NCI-H1930 (cell line): ENCODE results near the gene NBEAL2.

ENCODE experiments used
- DNase-seq, 2 experiments: peaks; one replicate each; lab custom pipeline; 2025; lab: John Stamatoyannopoulos, UW

The NBEAL2 gene, protein sequence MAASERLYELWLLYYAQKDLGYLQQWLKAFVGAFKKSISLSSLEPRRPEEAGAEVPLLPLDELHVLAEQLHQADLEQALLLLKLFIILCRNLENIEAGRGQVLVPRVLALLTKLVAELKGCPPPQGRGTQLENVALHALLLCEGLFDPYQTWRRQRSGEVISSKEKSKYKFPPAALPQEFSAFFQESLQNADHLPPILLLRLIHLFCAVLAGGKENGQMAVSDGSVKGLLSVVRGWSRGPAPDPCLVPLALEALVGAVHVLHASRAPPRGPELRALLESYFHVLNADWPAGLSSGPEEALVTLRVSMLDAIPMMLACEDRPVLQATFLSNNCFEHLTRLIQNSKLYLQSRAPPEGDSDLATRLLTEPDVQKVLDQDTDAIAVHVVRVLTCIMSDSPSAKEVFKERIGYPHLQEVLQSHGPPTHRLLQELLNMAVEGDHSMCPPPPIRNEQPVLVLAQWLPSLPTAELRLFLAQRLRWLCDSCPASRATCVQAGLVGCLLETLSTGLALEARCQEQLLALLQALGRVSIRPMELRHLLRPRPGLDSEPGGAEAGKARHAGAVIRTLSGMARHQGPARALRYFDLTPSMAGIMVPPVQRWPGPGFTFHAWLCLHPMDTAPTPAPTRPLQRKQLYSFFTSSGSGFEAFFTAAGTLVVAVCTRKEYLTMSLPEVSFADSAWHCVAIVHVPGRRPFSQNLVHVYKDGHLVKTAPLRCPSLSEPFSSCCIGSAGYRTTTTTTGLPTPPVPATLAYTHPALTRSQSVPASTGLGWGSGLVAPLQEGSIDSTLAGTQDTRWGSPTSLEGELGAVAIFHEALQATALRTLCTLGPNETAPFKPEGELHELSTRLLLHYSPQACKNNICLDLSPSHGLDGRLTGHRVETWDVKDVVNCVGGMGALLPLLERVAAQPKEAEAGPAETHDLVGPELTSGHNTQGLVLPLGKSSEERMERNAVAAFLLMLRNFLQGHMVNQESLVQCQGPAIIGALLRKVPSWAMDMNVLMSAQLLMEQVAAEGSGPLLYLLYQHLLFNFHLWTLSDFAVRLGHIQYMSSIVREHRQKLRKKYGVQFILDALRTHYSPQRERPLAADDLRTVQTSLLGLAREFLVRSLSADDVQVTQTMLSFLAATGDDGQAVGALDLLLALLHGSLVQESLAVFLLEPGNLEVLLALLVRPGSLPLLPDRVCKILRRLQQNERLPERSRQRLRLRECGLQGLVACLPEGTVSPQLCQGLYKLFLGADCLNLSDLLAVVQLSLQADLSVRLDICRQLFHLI (N-terminal part only)

DNA sequence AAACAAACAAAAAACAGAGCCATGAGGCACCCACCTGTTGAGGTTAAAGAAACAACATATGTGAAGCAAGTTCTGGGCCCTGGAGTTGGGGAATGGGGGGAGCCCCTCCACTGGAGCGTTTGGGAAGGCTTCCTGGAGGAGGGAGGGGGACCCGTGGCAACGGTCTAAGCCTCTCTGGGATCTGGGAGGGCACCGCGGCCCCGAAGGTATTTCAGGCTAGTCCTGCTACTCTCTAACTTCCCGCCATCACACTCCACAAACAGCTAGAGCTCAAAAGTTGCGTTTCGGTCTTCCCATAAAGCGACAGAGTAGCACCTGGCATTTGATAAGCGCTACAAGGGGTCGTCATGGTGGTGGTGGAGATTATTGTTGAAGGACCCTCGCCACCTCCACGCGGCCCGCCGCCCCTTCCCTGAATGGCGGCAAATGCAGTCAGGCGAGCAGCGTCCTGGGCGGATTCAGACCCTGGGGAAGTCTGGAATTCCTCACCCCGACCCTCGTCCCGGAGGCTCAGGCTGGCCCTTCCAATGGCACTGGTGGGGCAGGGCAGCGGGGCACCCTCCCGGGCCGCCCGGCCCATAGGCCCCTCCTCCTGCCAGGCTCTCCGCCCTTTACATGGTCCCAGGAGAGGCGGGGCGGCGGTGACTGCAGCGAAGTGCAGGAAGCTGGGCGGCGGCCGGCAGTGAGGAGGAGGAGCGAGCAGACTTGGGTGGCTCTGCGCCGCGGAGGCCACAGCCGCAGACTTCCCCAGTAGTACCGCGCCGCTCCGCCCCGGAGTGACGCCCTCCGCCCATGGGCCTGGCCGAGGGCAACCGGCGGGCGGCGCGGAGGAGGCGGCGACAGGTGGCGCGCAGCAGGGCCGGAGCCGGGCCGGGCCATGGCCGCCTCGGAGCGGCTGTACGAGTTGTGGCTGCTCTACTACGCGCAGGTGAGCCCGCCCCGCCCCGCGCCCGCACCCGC is at the start of gene NBEAL2:
Gene NBEAL2, plus strand, starts transcription at position 682 of the 960 bp plus-strand sequence. Its CDS starts 196 bp downstream, at position 878.
- DNase-seq = peak; percentile 60 to 65

DNA sequence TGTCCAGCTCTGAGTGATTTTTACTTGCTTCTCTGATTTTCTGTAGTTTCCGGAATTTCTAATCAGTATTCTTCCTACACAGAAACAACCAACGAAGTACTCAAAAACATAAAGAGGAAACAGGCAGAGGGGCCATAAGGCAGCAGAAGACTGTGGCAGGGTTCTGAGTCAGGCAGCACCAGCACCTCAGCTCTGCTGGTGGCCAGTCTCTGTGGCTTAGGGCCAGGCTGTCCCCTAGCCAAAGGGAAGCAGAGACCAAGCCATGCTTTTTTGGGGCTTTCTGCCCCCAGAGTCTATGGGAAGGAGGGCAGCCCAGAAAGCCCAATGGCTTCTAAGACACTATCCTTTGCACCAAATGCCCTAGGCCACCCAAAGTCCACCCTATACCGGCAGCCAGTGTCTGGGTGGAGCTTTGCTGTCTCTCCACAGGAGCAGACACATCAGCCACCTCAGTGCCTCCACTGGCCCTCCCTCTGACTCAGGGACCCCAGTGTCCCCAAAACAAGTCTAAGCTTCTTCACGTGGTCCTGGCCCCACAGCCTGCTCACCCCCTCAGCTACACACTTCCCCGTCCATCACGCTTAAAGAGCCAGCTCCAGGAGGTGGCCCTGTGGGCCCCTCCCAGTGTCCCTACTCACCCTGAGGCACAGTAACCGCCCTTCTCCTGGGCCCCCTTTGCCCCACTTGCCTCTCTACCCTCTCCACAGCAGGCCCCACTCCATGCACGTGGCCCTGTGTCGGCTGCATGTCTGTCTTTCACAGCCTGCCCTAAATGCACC is 49.1 kb upstream of the NBEAL2 start:
- no peak for DNase-seq

DNA sequence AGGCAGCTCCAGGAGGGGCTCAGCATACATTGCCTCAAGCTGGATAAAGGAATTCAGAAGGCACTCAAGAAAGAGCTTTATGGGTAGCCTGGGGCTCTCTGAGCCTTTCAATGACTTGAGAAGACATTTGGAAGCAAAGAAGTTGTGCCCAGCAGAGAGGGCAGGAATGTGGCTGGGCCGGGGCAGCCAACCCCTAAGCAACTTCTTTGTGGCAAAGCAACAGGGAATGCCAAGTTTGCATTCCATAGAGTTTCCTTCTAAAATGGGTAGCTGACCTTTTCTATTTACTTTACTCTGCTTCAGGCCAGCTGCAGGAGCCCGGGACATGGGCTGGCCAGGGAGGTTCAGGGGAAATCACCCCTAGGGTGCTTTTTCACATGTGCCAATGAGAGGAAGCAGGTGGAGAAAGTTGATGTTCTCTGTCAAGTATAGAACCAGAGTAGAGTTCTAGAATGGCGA is 48.5 kb upstream of the NBEAL2 start:
- DNase-seq = no peak

DNA sequence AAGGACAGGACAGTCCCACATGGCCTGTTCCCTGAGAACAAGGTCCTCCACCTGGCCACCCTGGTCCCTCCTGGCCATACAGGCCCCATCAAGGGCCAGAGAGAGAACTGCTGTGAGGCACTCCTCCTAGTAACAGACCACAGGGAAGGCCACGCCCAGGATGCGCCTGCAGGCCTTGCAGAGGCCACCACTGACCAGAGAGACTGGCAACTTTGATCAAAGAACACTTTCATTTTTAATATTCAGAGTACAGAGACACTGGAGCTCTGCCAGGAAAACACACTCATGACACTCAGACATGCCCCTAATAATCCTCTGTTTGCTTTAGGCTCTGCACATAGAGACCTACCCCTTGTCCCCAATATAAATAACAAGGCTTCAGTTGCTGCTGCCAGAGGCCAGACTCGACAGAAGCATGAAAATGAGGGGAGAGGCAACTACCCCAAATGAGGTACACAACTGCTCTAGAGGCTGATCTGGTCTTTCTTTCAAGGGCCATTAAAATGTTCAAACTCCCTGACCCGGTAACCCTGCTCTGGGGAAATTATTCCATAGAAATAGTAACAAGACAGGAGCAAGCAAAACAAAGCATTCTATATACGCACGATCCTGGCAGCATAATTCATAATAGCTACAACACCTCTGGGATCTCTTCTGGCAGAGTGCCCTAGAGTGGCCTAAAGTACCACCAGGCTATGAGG is 47.7 kb upstream of the NBEAL2 start:
- DNase-seq = no peak

DNA sequence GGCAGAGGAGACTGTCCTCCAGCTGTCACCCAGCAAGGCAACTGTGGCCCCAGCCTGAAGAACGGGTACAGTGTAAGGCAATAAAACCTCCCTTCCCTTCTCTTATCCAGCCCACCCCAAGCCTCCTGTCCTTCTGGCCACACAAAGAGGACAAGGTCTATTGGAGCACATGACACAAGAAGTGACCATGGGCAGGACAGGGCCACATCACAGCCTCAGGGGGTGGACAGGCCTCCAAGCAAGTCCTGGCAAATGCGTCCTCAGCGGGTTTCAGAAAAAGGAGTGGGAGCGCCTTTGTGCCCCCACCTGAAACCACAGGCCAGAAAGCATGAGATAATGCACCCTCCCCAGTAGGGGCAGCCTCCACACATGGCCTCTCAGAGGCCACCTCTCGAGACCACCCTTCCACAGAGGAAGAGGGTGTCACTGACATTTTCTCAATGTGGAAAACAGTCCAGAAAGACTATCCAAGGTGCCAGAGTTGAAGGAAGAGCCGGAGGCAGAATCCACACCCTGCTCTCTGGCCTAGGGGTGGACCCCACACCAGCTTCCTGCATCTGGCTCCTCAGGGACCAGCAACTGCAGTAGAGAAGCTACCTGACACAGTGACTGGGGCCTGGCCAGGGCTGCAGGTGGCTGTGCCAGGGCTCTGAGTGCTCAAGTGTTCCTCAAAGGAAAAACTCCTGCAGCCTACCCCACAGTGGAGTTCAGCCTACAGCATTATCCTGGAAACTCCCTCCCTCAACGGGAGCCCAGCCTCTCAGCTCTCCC is 46.8 kb upstream of the NBEAL2 start:
- no peak for DNase-seq

DNA sequence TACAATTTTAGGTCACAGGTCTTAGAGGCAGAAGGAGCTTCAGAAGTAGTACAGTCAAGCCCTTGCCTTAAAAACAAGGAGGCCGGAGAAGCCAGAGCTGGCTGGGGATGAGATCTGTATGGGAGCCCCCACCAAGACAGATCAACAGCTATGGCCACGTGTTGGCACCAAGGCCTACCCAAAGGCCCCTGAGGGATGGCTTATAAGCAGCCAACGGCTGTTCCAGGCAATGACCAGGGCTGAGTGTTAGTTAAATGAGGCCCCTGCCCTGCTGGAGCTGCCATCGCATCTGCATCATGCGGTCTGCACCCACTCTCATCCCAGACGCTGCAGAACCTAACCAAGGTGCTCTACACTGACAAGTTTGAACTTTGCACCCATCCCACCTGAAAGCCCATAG is 46.2 kb upstream of the NBEAL2 start:
- no peak for DNase-seq

DNA sequence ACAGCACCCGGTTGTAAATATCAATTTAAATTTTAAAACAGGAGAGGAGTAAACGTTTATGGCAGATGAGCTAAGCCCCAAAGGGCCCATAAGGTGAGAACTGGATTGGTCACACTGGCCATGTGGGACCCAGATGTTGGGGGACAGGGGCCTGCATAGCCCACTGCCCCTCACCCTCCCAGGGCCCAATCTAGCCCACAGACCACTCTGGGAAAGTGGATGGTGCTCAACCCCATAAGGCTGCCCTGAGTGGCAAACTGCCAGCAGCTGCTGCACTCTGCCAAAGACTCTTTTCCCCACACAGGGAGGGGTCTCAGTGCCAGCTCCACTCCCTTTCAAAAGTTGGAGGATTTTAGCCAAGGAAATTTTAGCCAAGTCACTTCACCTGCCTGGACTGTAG is 45.4 kb upstream of the NBEAL2 start:
- DNase-seq = no peak

DNA sequence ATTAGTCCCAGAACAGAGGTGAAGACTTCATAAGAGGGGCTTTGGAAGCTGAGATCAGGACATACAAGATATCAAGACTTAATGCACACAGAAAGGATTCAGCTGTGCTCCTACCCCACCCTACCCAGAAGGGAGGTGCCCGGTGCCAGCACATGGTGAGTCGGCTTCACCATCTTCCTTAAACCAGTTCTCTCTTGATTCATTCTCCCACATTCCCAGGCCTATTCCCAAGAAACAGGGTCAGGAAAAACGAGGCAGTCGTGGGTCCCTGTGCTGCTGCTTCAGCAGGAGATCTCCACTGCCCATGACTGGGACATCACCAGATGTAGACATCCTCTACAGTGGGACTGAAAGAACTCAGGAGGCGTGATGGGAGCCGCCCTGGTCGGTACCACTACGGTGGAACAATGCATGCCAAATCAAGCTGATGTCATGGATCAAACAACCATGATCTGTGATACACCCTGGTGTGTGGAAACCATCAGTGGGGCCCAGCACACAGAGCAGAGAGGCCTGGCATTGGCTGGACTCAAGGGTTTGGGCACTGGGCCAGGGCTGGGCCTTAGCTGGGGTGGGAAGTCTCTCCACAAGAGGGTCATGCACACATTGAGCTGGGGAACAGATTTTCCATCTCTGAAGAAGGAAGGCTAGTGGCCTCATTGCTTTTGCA is 44.8 kb upstream of the NBEAL2 start:
- no peak for DNase-seq

DNA sequence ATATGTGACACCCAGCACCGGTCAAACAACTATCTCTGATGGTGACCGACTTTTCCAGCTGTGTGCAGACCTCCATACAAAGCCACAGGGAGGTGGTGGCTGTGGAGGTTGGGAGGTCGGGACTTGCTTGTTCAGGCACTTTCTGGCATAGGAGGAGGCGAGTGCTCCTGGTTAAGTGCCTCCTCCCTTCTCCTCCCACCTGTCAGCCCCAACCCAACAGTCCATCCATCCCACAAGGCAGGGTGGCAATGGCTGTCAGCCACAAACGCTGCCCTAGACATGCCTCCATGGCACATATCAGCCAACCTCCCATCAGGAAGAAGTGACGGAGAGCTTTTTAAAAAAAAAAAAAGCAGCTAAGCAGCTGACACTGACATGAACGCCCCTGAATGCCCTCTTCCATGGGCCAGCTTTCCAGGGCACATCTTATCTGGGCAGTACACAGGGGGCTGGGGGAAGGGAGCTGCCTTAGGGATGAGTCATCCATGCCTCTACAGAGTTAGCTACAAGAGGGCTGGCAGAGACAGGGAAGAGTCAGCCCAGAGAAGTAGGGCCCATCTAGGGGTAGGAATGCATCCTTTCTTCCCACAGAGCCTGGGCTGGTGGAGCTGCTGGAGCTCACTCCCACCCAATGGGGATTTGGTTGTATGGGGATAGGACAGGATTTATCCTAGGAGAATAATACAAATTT is 44.2 kb upstream of the NBEAL2 start:
- no peak for DNase-seq

DNA sequence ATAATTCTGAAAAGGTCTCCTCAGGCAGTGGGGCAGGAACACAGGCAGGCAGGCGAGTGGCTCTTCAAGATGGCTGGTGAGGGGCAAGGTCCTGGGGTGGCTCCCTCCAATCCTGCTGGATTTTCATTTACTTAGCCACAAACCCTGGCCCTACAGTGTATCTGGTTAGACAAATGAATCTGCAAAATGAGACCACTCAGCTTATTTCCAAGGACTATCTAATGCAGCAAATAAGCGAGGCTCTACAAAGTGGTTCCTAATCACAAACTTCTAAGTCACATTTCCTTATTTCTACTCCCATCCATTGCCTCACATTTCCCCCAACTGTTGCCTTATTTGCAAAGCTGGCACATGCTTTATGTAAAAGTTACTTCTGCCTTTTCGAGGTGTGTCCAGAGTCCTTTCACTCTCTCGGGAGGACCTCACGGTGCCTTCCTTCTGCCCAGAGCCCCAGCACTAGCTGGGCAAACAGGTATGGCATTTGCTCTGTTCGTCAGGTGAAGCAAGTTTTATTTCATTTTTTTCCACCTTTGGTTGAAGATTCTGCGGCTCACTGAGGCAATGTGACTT is 43.4 kb upstream of the NBEAL2 start:
- no peak for DNase-seq

DNA sequence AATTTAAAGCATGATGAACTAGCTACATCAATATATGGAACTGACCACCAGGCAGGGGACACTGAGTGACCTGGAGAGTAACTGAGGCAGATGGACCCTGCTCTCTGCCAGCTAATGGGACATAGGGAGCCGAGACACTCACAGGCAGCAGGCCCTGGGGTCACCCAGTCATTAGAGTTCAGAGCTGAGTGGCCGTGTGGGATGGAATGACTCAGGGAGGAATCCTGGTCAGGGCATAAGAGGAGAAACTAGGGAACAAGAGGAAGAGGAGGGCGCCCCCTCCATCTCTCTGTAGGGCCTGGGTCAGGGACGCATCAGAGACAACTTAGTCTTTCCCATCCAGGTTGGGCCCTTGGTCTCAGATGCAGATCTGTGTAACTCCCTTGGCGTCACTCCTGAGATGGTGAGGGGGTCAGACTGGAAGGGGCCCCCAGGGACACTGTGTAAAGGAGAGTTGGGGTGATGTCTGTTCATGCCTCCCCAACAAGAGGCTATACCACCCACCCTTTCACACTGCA is 42.7 kb upstream of the NBEAL2 start:
- DNase-seq = no peak

DNA sequence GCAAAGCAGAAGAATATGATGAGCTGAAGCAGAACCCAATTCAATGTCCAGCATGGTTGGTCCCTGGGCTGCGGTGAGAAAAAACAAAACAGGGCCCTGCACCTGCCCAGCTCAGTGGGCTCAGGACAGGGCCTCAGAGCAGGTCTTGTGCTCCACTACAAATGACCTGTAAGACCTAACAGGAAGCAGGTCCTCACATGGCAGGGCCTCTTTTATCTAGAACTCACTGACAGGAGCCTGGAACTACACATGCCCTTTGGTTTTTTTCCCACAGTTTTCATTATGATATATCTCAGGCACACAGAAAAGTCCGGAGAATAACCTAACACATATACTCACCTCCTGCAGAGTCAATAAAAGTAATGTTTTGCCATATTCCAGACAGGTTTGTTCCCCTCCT is 41.3 kb upstream of the NBEAL2 start:
- DNase-seq = no peak

DNA sequence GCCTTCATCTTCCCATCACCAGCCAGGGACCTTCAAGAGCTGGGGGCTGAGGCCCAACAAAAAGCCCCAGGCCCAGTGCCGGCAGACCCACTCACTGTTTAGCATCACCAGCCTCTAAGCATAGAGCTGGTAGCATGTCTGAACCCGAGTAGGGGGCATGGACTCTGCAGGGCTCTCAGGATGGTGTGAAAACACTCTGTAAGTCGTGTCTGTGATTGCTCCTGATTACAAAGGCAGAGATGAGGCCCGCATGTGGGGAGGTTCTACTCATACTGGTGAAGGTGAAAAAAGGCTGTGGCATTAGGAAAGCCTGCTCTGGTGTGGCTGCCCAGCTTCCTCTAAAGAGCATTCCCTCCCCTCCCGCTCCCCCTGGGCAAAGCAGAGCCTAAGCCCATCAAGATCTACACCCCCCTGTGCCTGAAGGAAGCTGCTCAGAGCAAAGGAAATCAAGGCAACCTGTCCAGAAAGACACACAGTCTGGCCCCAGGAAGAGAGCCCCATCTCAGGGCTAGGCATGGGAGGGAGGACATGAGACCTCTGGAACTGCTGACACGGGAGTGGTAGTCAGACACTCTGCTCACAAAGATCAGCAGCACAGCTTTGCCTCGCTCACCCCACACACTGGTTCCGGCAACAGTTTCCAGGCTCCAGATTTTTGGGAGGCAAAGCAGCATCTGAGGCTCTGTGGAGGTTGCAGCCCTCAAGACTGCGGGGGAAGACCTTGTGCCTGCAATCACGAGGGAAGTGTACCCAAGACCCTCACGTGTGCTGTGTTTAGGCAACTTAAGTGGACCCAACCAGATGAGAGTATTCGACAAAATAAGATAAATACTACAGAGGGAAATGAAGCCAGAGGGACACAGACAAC is 39.7 kb upstream of the NBEAL2 start:
- DNase-seq = no peak

DNA sequence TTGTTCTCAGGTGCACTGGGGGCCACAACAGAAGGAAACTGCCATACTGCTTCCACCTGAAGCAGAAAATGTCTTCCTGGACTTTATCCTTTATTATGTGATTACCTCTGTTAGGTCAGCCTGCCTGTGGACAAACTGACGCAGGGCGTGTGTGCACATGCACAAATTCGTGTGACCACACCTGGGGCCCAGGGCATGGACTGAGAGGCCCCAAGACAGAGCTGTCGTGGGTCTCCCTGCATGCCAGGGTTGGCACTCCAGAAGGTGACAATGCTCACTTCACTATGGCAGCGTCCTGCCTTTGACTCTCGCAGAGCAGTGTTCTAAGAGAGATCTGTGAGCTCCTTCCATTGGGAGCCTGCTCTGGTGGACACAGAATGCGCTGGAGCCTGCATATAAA is 37.4 kb upstream of the NBEAL2 start:
- no peak for DNase-seq

DNA sequence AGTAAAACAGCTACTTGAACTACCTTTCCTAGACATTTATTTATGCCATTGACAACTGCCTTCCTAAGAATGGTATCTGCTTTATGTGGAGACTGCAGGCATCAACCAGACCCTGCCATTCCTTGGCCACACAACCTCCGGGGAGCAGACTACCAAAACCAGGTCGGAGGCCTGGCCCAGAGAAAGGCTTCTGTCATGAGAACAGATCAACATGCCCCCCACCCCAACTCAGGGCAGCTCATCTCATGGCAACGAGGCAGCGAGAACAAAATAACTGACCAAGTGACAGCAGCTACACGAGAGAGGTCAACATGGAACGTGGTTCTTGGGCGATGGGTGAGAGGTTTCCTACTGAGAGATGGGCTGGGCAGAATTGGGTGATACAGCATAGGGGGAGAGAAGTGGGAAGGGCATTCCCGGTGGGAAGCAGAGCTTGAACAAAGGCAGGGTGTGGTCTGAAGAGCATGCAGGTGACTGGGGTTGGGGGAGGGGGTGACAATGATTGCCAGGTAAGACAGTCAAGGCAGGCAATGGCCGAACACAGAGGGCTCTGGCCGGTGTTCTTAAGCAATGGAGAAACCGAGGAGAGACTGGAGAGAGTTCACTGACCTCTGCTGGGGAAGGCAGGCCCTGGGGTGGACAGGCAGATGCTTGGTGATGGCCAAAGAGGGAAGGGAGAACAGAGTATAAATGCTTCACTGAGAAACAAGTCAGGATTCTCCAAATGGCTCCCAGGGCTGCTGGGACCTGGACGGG is 36.8 kb upstream of the NBEAL2 start:
- DNase-seq = no peak
